GM19193 (cell line): Measurements from ENCODE around the gene BAK1.

Experiments used
- POLR2A ChIP-seq: IDR thresholded peaks from 4 replicates; pipeline ENCODE4 v1.6.1; 2011; ENCODE audit not compliant: insufficient read depth, insufficient read length; ENCODE audit errors: extremely low read depth

BAK1 gene

DNA sequence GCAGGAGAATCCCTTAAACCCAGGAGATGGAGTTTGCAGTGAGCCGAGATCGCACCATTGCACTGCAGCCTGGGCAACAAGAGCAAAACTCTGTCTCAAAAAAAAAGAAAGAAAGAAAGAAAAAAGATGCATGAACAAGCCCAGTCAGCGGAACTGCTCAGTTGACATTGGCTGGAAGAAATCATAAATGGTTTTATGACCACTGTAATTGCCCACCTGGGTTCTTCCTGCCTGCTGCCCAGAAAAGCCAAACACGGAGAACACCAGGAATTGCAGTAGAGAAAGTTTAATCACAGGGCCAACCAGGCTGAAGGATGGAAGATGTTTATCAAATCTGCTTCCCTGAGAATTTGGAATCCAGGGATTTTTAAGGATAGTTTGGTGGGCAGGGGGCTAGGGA is 22.7 kb downstream of the BAK1 start:
- no peak for TF ChIP-seq POLR2A

DNA sequence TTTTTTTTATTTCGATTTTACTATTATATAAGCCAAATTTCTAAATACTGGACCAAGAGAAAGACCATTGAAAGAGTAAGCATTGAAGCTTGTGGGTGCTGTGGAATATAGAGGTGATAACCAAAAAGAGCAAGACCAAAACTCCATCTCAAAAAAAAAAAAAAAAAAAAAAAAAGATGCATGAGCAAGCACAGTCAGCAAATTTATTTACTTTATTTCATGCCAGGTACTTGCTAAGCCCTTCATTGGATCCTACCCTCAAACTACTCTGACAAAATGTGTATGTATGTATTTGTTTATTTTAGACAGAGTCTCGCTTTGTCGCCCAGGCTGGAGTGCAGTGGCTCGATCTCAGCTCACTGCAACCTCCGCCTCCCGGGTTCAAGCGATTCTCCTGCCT is 27.8 kb downstream of the BAK1 start:
- TF ChIP-seq POLR2A: no peak

DNA sequence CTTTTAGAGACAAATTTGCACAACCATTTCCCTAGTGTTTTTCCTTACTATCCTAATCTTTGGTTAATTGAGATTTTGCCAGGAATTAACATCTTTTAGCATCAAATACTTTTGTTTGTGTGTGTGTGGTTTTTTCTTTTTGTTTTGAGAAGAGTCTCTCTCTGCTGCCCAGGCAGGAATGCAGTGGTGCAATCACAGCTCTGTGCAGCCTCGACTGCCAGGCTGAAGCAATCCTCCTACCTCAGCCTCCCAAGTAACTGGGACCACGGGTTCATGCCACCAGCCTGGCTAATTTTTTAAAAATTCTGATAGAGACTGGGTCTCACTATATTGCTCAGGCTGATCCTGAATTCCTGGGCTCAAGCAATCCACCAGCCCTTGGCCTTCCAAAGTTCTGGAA is 28.5 kb downstream of the BAK1 start:
- TF ChIP-seq POLR2A: no peak

DNA sequence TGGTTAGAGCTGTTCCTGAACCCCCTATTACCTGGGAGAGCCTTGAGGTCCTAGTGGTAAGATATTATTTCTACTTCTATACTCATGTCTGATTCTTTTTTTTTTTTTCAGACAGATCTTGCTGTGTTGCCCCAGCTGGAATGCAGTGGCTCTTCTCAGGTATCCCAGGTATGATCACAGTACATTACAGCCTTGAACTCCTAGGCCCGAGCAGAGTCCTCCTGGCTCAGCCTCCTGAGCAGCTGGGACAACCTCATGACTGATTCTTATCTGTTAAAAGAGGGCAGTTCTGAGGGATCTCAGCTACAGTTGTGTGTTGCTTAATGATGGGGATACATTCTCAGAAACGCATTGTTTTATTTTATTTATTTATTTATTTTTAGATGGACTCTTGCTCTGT is 30.2 kb downstream of the BAK1 start:
- TF ChIP-seq POLR2A: no peak

DNA sequence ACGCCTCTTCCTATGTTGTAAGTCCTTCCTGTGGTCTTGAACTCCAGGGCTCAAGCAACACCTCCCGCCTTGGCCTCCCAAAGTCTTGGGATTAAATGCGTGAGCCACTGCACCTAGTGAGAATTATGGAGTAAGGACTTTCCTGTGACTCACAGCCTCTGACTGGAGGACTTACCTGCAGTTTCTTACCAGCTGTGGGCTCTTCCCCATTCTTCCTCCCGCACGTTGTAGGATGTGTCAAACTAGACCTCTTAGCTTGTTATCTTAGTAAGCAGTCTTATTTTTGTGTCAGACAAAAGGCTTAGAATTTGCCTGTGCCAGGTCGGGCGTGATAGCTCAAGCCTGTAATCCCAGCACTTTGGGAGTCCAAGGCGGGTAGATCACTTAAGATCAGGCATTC is 30.9 kb downstream of the BAK1 start:
- no peak for TF ChIP-seq POLR2A

DNA sequence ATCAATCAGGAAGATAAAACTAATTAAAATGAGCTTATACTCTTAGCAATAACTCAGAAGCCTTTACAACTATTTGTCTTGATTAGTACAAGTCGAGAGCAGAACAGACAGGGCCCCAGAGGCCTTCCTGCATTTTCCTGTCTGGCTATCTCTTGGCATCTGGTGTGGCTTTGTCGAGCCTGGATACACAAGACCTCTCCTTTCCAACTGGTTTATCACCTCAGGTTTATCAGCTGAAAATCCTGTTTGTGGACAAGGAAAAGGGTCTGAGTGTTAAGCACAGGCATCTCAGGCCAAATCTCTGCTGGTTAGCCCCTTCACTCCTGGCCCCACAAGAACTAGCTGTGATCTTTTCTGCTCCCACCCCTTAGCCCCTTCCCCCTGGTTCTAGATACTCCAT is 32.6 kb downstream of the BAK1 start:
- TF ChIP-seq POLR2A: no peak

DNA sequence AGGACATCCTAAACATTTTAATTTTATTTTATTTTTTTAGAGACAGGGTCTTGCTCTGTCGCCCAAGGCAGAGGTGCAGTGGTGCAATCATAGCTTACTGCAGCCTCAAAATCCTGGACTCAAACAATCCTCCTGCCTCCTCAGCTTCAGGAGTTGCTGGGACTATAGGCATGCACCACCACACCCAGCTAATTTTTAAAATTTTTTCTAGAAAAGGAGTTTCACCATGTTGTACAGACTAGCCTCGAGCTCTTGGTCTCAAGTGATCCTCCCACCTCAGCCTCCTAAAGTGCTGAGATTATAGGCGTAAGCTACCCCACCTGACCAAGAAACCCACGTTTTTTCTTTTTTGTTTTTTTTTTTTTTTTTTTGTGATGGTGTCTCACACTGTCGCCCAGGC is 33.3 kb downstream of the BAK1 start:
- no peak for TF ChIP-seq POLR2A

DNA sequence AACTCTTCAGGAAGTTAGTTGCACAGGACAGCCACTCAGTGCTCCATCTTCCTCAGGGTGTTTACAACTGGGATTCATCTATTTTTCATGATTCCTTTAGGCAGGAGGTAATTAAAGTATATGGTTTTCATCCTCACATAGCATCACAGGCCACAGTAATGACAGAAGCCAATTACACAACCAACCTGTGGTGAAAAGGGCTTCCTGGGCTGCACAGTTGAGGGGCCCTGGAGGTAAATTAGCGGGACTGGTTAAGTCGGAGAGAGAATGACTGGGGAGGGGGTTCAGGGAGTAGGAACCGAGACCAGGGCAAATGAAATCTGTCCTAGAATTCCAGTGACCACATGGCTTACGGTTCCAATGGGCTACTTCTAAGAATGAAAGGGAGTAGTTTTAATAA is 37.0 kb downstream of the BAK1 start:
- TF ChIP-seq POLR2A: no peak

DNA sequence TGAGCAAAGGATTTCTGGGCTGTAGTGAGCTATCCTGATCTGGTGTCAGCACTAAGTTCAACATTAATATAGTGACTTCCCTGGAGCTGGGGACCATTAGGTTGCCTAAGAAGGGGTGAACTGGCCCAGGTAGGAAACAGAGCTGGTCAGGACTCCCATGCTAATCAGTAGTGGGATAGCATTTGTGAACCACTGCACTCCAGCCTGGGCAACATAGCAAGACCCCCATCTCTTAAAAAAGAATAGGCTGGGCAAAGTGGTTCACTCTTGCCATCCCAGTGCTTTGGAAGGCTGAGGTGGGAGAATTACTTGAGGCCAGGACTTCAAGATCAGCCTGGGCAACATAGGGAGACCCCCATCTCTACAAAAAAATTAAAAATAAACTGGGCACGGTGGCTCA is 39.3 kb downstream of the BAK1 start:
- TF ChIP-seq POLR2A: no peak

DNA sequence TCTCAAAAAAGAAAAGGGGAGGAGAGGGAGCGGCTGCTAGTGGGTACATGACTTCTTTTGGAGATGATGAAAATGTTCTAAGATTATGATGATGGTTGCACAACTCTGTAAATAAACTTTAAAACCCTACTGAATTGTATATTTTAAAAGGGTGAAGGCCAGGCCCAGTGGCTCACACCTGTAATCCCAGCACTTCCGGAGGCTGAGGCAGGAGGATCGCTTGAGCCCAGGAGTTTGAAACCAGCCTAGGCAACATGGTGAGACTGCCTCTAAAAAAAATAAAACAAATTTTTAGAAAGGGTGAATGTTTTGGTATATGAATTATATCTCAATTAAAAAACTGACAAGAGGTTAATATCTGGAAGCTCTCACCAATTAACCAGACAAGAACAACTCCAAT is 45.4 kb downstream of the BAK1 start:
- TF ChIP-seq POLR2A: no peak
